ENCODE data around the gene TSPAN2. TPM values are rescaled to one million over a fixed set of nuclear protein-coding genes. Genes with fewer than 3 reads are reported as not detected.

Gene TSPAN2
- total and polyA plus RNA-seq, 2 of the 4 experiments (the other 2 are of a cell fraction), result 0.18 to 0.60 TPM

DNA sequence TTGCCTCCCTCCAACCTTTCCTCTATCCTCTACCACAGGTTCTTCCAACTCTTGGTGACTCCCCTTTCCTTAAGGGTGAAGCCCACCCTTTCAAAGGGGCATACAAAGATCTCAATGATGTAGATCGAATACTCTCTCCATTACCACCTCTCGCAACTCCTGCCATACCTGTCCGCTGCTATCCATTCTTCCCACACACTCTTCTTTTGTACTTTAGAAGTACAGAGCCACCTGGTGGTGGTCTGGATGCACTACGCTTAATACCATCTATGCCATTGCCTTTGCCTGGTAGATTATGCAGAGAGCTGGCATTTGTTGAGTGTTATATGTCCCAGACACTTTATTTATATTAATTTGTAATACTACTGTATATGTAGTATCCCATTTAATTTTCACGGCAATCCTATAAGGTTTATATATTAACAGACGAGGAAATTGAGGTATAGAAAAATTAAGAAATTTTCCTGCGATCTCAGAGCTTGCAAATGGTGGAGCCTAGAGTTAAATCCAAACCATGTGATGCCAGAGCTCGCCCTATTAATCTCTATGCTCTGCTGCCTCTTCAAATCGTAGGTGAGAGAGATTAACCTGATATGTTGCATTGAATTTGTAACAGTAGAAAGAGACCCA is 36.7 kb downstream of the TSPAN2 start:
- in situ Hi-C loops (cut with MboI; ENCODE audit: low sequenced_read_pairs) (no loop called here), intact Hi-C loops (cut with micrococcal nuclease) (loop anchor here (1.0 to 5.0 kb wide), 2 partner anchors 60 to 73 kb away; no protein-coding TSS in a partner anchor), dilution Hi-C loops (cut with HindIII; ENCODE audit: low sequenced_read_pairs, unreplicated experiment) (no loop called here)
- no peak overlapping the region for H3K9ac ChIP-seq (ENCODE audit: low read depth, low read length)
- no peak overlapping the region for H4K91ac ChIP-seq (ENCODE audit: insufficient read depth, low read depth, low read length)
- no peak for TF ChIP-seq MAFK (IDR thresholded peaks at IDR 0.05; ENCODE audit: low read depth, low read length)
- TF ChIP-seq CEBPB (IDR thresholded peaks at IDR 0.05; ENCODE audit: low read depth, low read length), result no peak
- peak; percentile 51 for TF ChIP-seq SMC3 (IDR thresholded peaks at IDR 0.05; ENCODE audit: low read depth, low read length)
- no peak for TF ChIP-seq RFX5 (IDR thresholded peaks at IDR 0.05; ENCODE audit: low read depth, low read length)
- TF ChIP-seq, protein P1, sequence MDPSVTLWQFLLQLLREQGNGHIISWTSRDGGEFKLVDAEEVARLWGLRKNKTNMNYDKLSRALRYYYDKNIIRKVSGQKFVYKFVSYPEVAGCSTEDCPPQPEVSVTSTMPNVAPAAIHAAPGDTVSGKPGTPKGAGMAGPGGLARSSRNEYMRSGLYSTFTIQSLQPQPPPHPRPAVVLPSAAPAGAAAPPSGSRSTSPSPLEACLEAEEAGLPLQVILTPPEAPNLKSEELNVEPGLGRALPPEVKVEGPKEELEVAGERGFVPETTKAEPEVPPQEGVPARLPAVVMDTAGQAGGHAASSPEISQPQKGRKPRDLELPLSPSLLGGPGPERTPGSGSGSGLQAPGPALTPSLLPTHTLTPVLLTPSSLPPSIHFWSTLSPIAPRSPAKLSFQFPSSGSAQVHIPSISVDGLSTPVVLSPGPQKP (IDR thresholded peaks at IDR 0.05; ENCODE audit: borderline replicate concordance, low read depth, low read length), result no peak
- no peak for TF ChIP-seq POLR2A (IDR thresholded peaks at IDR 0.05; ENCODE audit: low read depth, low read length)
- no peak for TF ChIP-seq MAZ (IDR thresholded peaks at IDR 0.05; ENCODE audit: borderline replicate concordance, low read depth, low read length)
- TF ChIP-seq BHLHE40 (IDR thresholded peaks at IDR 0.05; ENCODE audit: low read depth, low read length), result no peak
- TF ChIP-seq, protein P2, sequence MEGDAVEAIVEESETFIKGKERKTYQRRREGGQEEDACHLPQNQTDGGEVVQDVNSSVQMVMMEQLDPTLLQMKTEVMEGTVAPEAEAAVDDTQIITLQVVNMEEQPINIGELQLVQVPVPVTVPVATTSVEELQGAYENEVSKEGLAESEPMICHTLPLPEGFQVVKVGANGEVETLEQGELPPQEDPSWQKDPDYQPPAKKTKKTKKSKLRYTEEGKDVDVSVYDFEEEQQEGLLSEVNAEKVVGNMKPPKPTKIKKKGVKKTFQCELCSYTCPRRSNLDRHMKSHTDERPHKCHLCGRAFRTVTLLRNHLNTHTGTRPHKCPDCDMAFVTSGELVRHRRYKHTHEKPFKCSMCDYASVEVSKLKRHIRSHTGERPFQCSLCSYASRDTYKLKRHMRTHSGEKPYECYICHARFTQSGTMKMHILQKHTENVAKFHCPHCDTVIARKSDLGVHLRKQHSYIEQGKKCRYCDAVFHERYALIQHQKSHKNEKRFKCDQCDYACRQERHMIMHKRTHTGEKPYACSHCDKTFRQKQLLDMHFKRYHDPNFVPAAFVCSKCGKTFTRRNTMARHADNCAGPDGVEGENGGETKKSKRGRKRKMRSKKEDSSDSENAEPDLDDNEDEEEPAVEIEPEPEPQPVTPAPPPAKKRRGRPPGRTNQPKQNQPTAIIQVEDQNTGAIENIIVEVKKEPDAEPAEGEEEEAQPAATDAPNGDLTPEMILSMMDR (conservative IDR thresholded peaks at IDR 0.05; ENCODE audit: low read depth, low read length), result peak; percentile 60
- no peak for TF ChIP-seq MXI1 (IDR thresholded peaks at IDR 0.05; ENCODE audit: borderline replicate concordance, low read depth, low read length)
- TF ChIP-seq RCOR1 (IDR thresholded peaks at IDR 0.05; ENCODE audit: insufficient replicate concordance, low read length), result no peak
- TF ChIP-seq RAD21 (IDR thresholded peaks at IDR 0.05; ENCODE audit: low read length), result peak; percentile 40
- TF ChIP-seq CHD1 (IDR thresholded peaks at IDR 0.05; ENCODE audit: low read depth, low read length), result no peak
- no peak for TF ChIP-seq NFE2L2 (IDR thresholded peaks at IDR 0.05; ENCODE audit: low read depth, low read length)
- TF ChIP-seq FOS (IDR thresholded peaks at IDR 0.05; ENCODE audit: low read depth, low read length), result no peak
- no TSS peak for BruUV-seq (replicated peaks)
- no peak overlapping the region for H2BK5ac ChIP-seq (ENCODE audit: low read depth, low read length, poor library complexity, severe bottlenecking)
- H3K14ac ChIP-seq (replicated peaks; ENCODE audit: low read depth, low read length), result no peak overlapping the region
- H2BK20ac ChIP-seq (ENCODE audit: low read depth, low read length), result no peak overlapping the region
- peaks cover 3% of the 10 kb centered on the region; the same call in 1 of the 2 replicates for H3K9me1 ChIP-seq (ENCODE audit: insufficient read depth, low read length)
- no peaks in the 10 kb centered on the region for H4K20me1 ChIP-seq (ENCODE audit: insufficient read depth, low read length)
- no peak overlapping the region for H3K23ac ChIP-seq (ENCODE audit: low read depth, low read length)
- no peak overlapping the region for H3K4ac ChIP-seq (ENCODE audit: low read depth, low read length)
- H3K4me3 ChIP-seq (ENCODE audit: insufficient read depth, low read depth, low read length), result no peak overlapping the region
- peaks cover 4% of the 10 kb centered on the region; the same call in 1 of the 2 replicates for H3K4me1 ChIP-seq (ENCODE audit: control insufficient read depth, insufficient read depth, low read length)
- DNase-seq (peak; percentile 33), ATAC-seq (ENCODE audit: low read depth) (peak; percentile 72)
- H3K27me3 ChIP-seq (ENCODE audit: control insufficient read depth, insufficient read depth, low read length), result no peaks in the 10 kb centered on the region
- no peak overlapping the region for H2AK5ac ChIP-seq (ENCODE audit: low read depth, low read length)
- no peak overlapping the region for H4K8ac ChIP-seq (ENCODE audit: low read depth in 2 of 2, low read length in 2 of 2)
- CTCF ChIA-PET, result interaction anchor here (0.6 to 1.5 kb wide), 11 partner anchors 11 to 582 kb away, joined by 3 to 7 read pairs (median 3); no protein-coding TSS in a partner anchor
- H3K79me1 ChIP-seq (ENCODE audit: low read depth in 1 of 2, low read length in 2 of 2), result no peaks in the 10 kb centered on the region
- no CpG with 5 or more reads among the region's 9 CpGs for WGBS, 2 experiments (ENCODE audit: extremely low coverage in 2 of 2, insufficient read length in 1 of 2)
- no peak overlapping the region for H3K27ac ChIP-seq (ENCODE audit: insufficient read depth, low read length)
- no peak overlapping the region for H3K56ac ChIP-seq (ENCODE audit: extremely low read depth, insufficient read depth, low read length)
- H2BK120ac ChIP-seq (ENCODE audit: low read depth, low read length), result no peak overlapping the region
- no peaks in the 10 kb centered on the region for H3K36me3 ChIP-seq (ENCODE audit: control insufficient read depth, insufficient read depth, low read length)
- H2AFZ ChIP-seq (replicated peaks; ENCODE audit: low read length, poor library complexity), result no peak overlapping the region
- POLR2A ChIA-PET (ENCODE audit: unreplicated experiment), result no interaction called here
- no peak overlapping the region for H3K18ac ChIP-seq (ENCODE audit: low read depth, low read length)
- H2BK15ac ChIP-seq (ENCODE audit: low read depth, low read length), result no peak overlapping the region
- H3K9me3 ChIP-seq (ENCODE audit: control insufficient read depth, insufficient read depth, low read length), result no peaks in the 10 kb centered on the region
- H4K5ac ChIP-seq (ENCODE audit: low read depth, low read length), result no peak overlapping the region
- H2AK9ac ChIP-seq (replicated peaks; ENCODE audit: low read depth, low read length, poor library complexity), result no peak overlapping the region
- H3K4me2 ChIP-seq (ENCODE audit: low read depth, low read length), result no peak overlapping the region

Data from IMR-90 (cell line).